Activated CD8-positive, alpha-beta T cell treated with anti-CD3 and anti-CD28 coated beads, Interleukin-2, amount 10 ng/mL, durations not matched to agents 7 days and 5 days (primary cell): ENCODE measurements around the gene IL1RAPL1. TPM values are rescaled to one million over a fixed set of nuclear protein-coding genes. Genes with fewer than 3 reads are reported as not detected.

Source experiments
- ATAC-seq: fragments of 150-1000 bp; cut with Tn5 transposase; one replicate; pipeline ENCODE4 v1.10.0; 2021; ENCODE audit warnings: moderate library complexity
- CTCF ChIA-PET: fragments of 350-600 bp; sonication (Branson Sonifier 250); formaldehyde crosslinking; loops from one replicate; lab custom pipeline; 2021; ENCODE audit warnings: antibody characterized with exemption; lab: Charles Lee
- POLR2A ChIA-PET: fragments of 350-600 bp; sonication (Branson Sonifier 250); formaldehyde crosslinking; loops from one replicate; lab custom pipeline; 2021; ENCODE audit warnings: antibody characterized with exemption; lab: Charles Lee
- DNase-seq: peaks from one replicate; pipeline ENCODE4 v3.0.0-alpha.2; 2020
- H3K27ac Mint-ChIP-seq: one replicate; pipeline ENCODE4 v1.8.0; 2021; ENCODE audit warnings: mild to moderate bottlenecking, mixed read lengths
- H3K27me3 Mint-ChIP-seq: one replicate; pipeline ENCODE4 v1.8.0; 2021; ENCODE audit warnings: low read depth, mixed read lengths
- H3K36me3 Mint-ChIP-seq: one replicate; pipeline ENCODE4 v1.8.0; 2021; ENCODE audit warnings: low read depth, mixed read lengths
- H3K4me1 Mint-ChIP-seq: one replicate; pipeline ENCODE4 v1.8.0; 2021; ENCODE audit warnings: low read depth, mixed read lengths
- H3K4me3 Mint-ChIP-seq: one replicate; pipeline ENCODE4 v1.8.0; 2021; ENCODE audit warnings: mild to moderate bottlenecking, mixed read lengths
- H3K9me3 Mint-ChIP-seq: one replicate; pipeline ENCODE4 v1.8.0; 2022; ENCODE audit warnings: mixed read lengths; ENCODE audit not compliant: insufficient read depth
- total RNA-seq, 2 experiments: library from RNA; stranded (reverse); gene quantifications; one replicate each; pipeline ENCODE4 v1.2.3, GENCODE V29; 2021

IL1RAPL1 gene
- total RNA-seq, 2 experiments from 2014 or later, result not detected

DNA sequence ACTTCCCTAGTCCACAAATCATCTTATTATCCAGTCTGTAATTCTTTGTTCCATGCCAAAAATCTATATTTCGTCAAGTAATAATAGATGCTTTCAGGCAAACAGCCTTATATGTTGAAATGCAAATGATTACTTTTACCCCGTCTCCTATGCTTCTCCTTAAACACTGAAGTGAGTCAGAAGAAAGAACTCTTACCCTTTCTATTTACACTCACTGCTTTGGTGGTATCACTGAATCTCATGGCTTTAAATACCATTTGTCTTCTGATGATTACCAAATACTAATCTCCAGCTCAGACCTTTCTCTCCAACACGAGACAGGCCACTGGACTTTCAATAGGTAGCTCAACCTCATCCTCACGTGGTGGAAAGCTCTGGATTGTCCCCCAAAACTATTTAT lies 558.1 kb downstream of the IL1RAPL1 start:
- DNase-seq (no peak), ATAC-seq (no peak)
- H3K4me1 Mint-ChIP-seq, result no peaks in the 10 kb centered on the region
- H3K9me3 Mint-ChIP-seq, result no peaks in the 10 kb centered on the region
- ChIA-PET POLR2A (no interaction called here), CTCF (no interaction called here)
- H3K27me3 Mint-ChIP-seq, result no peaks in the 10 kb centered on the region
- H3K4me3 Mint-ChIP-seq, result no peak overlapping the region
- H3K27ac Mint-ChIP-seq, result no peak overlapping the region
- no peaks in the 10 kb centered on the region for H3K36me3 Mint-ChIP-seq

DNA sequence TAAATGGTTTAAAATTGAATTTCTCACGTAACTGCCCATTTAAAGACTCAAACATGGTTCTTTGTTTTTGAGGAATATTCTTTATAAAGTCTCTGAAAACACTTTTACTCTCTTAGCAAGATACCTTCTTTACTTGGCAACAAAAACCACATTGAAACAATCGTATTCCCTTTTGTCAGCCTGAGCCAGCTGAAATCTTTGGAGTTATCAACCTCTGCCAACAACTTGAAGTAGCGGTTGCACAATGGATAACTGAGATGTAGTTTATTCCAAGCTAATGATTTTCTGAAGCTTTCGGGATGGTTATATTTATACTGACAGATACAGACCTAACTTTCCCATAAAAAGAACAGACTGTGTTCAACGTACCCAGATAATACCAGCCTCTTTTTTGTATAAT lies 561.3 kb downstream of the IL1RAPL1 start:
- Mint-ChIP-seq H3K9me3 (no peaks in the 10 kb centered on the region), H3K27ac (no peak overlapping the region)

DNA sequence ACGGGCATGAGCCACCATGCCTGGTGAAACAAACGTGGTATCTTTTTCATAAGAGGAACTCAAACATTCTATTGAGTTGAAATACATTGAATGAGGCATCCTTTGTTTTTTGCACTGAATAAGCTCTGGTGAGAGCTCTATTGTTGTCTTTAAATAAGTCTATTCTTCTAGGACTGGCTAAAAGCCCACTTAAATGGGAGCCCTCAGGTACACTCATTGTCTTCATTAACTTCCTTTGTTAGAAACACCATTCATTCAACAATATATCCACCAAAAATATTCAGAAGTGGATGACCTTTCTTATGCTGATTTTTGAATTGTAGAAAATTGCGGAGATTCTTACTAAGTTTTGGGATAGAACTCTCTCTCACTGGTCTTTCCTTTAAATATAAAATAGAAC lies 568.0 kb downstream of the IL1RAPL1 start:
- Mint-ChIP-seq H3K4me3 (no peak overlapping the region), H3K27ac (no peak overlapping the region), H3K4me1 (no peaks in the 10 kb centered on the region), H3K36me3 (no peaks in the 10 kb centered on the region), H3K27me3 (no peaks in the 10 kb centered on the region), H3K9me3 (no peaks in the 10 kb centered on the region)
- no peak for DNase-seq
- CTCF ChIA-PET, result no interaction called here
- POLR2A ChIA-PET, result no interaction called here
- ATAC-seq, result no peak

More for the DNA sequence above, 561.3 kb downstream of the IL1RAPL1 start:
- no peaks in the 10 kb centered on the region for H3K4me1 Mint-ChIP-seq
- POLR2A ChIA-PET, result no interaction called here
- no peaks in the 10 kb centered on the region for H3K27me3 Mint-ChIP-seq
- DNase-seq (no peak), ATAC-seq (no peak)
- CTCF ChIA-PET, result no interaction called here
- no peaks in the 10 kb centered on the region for H3K36me3 Mint-ChIP-seq
- H3K4me3 Mint-ChIP-seq, result no peak overlapping the region

DNA sequence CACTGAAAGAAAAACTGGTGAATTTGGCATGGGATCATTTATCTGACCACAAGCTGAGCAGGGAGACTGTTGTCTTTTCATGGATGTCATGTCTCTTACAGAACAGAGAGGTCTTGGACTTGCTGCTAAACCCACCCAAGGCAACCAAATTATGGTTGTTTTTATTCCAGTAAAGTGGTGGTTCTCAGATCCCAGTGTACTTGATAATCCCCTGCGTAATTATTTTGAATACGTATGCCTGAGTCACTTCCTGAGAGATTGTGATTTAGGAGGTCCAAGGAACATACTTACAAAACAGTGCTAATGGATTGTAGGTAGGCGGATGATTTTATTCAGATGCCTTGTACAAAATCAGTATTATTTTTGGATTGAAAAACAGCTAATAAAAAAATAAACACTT lies 585.6 kb downstream of the IL1RAPL1 start:
- DNase-seq (no peak), ATAC-seq (no peak)
- Mint-ChIP-seq H3K4me1 (no peaks in the 10 kb centered on the region), H3K36me3 (no peaks in the 10 kb centered on the region), H3K27me3 (no peaks in the 10 kb centered on the region), H3K27ac (no peak overlapping the region), H3K4me3 (no peak overlapping the region), H3K9me3 (no peaks in the 10 kb centered on the region)
- ChIA-PET CTCF (no interaction called here), POLR2A (no interaction called here)

DNA sequence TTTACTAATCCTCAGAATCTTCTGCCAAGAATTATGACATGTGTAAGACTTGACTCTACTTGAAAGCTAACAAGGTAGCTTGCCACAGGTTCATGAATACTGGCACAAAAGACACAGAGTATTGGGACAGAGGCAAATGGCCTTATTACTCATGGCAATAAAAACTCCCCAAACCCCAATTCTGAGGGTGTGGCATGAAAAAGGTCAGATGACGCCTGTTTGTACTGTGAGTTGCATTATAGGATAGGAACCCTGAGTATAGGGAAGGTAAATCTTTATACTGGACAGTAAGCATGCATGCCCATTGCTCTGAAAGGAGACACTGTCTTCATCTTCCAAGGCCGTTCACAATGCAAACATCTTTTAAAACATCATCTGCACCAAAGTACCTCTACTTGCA lies 600.0 kb downstream of the IL1RAPL1 start:
- Mint-ChIP-seq H3K9me3 (no peaks in the 10 kb centered on the region), H3K27me3 (no peaks in the 10 kb centered on the region), H3K4me3 (no peak overlapping the region), H3K4me1 (no peaks in the 10 kb centered on the region), H3K27ac (no peak overlapping the region), H3K36me3 (no peaks in the 10 kb centered on the region)
- ATAC-seq (no peak), DNase-seq (no peak)
- CTCF ChIA-PET, result no interaction called here
- POLR2A ChIA-PET, result no interaction called here

DNA sequence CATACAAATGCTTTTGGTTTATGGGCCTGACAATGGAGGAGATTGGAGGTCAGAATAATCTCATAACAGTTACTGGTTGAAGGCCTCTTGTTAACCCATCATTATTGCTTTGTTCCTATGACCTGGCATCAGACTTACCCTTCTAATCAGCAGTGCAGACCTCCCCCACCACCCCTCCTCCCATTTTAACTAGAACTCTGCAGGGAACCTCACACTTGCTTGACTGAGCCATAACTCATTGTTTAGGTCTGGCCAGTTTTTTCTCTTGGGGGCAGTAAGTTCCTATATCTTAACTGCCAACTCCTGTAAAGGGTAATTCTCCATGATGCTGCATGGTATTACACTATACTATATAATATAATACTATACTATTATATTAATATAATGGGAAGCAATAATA lies 609.3 kb downstream of the IL1RAPL1 start:
- DNase-seq (no peak), ATAC-seq (no peak)
- Mint-ChIP-seq H3K4me1 (no peaks in the 10 kb centered on the region), H3K27me3 (no peaks in the 10 kb centered on the region), H3K27ac (no peak overlapping the region), H3K36me3 (no peaks in the 10 kb centered on the region), H3K4me3 (no peak overlapping the region), H3K9me3 (no peaks in the 10 kb centered on the region)
- ChIA-PET CTCF (no interaction called here), POLR2A (no interaction called here)

DNA sequence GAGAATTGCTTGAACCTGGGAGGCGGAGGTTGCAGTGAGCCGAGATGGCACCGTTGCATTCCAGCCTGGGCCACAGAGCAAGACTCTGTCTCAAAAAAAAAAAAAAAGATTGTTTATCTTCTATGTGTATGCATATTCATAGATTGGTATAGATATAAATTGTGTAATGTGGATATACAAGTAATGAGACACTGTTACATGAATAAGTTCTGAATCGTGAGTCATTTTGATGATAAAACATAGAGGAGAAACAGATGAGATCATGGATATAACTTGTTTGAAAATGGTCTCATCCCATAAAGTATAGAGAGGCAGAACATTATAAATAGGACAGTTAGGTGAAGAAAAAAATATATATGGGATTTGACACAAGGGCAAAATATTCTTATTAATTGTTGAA lies 628.0 kb downstream of the IL1RAPL1 start:
- ChIA-PET POLR2A (no interaction called here), CTCF (no interaction called here)
- H3K36me3 Mint-ChIP-seq, result no peaks in the 10 kb centered on the region
- no peaks in the 10 kb centered on the region for H3K4me1 Mint-ChIP-seq
- no peak overlapping the region for H3K4me3 Mint-ChIP-seq
- DNase-seq, result no peak
- no peak overlapping the region for H3K27ac Mint-ChIP-seq
- ATAC-seq, result no peak
- no peaks in the 10 kb centered on the region for H3K27me3 Mint-ChIP-seq
- peaks cover 3% of the 10 kb centered on the region for H3K9me3 Mint-ChIP-seq

DNA sequence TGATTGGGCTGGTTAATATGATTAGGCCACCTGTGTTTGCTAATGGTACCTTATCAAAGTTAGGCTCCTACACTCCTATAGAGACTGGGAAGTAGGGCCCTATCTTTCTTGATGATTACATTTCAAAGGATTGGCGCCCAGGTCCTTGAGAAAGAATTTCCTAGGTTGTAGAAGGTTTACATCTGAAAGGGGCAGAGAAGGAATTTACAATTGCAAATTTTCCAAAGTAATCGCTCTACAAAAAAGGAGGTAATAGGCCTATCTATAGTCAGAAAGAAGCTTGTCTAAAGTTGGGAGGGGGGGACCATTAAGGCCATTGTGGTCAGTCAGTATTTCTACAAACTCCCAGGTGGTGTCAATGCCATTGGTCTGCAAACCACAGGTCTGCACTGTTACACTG lies 638.4 kb downstream of the IL1RAPL1 start:
- POLR2A ChIA-PET, result no interaction called here
- ATAC-seq, result no peak

DNA sequence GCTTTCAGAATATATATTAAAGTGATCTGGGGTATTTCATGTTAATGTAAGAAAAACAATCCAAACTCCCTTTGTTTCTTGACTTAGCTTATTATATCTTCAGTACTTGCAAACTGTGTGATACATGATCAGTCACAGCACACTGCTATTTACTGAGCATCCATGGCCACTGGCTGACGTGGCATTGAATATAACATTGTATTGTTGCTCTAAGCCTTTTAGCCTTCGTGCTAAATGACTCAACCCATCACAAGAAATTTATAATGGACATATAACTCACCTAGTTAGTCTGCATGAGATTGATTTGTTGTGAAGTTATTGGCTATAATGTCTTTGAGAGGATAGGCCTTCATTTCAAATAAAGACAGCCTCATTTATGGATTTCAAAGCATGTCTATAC lies 642.6 kb downstream of the IL1RAPL1 start:
- H3K4me1 Mint-ChIP-seq, result no peaks in the 10 kb centered on the region
- ChIA-PET CTCF (no interaction called here), POLR2A (no interaction called here)
- H3K9me3 Mint-ChIP-seq, result no peaks in the 10 kb centered on the region
- no peaks in the 10 kb centered on the region for H3K36me3 Mint-ChIP-seq
- H3K27me3 Mint-ChIP-seq, result no peaks in the 10 kb centered on the region
- no peak overlapping the region for H3K27ac Mint-ChIP-seq
- H3K4me3 Mint-ChIP-seq, result no peak overlapping the region
- no peak for ATAC-seq
- DNase-seq, result no peak

More for the DNA sequence above, 638.4 kb downstream of the IL1RAPL1 start:
- H3K4me3 Mint-ChIP-seq, result no peak overlapping the region
- H3K9me3 Mint-ChIP-seq, result no peaks in the 10 kb centered on the region
- H3K27me3 Mint-ChIP-seq, result no peaks in the 10 kb centered on the region
- CTCF ChIA-PET, result no interaction called here
- H3K4me1 Mint-ChIP-seq, result no peaks in the 10 kb centered on the region
- H3K27ac Mint-ChIP-seq, result no peak overlapping the region
- H3K36me3 Mint-ChIP-seq, result no peaks in the 10 kb centered on the region
- DNase-seq, result no peak

DNA sequence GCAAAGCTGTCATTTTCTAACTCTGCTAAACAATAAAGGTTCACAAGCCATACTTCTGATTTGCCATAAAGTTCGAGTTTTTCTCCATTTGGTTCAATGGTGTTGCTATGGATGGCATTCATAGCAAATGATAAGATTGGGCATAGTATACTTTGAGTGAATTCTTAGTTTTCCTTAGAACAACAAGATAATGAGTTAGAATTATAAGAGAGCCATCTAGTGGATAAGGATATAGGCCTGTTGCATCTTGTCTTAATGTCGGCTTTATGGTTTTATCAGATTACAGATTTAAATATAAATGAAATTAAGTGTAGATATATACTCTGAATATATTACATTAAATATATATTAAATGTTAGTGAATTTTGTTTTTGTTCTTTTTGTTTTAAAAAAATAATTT lies 644.6 kb downstream of the IL1RAPL1 start:
- ChIA-PET CTCF (no interaction called here), POLR2A (no interaction called here)
- Mint-ChIP-seq H3K27ac (no peak overlapping the region), H3K9me3 (no peaks in the 10 kb centered on the region), H3K27me3 (no peaks in the 10 kb centered on the region), H3K4me1 (no peaks in the 10 kb centered on the region), H3K4me3 (no peak overlapping the region), H3K36me3 (no peaks in the 10 kb centered on the region)
- DNase-seq (no peak), ATAC-seq (no peak)

DNA sequence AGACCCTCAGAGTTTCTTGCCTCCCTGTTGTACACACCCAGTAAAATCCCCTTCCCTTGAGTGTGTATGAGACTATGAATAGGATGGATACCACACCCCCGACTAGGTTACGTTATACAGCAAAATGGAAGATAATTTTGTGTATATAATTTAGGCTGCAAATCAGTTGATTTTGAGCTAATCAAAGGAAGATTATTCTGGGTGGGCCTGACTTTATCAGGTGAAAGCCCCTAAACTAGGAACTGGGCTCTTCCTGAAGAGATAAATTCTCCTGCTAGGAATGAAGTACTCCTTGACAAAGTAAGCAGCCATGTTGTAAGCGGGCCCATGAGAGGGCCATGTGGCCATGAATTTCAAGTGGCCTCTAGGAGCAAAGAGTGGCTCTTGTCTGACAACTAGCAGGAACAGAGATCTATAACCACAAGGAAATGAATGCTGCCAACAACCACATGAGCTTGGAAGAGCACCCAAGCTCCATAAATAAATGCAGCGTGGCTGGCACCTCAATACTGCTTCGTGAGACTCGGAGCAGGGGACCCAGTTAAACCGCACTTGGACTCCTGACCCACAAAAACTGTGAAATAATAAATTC lies 646.4 kb downstream of the IL1RAPL1 start:
- DNase-seq, result no peak
- Mint-ChIP-seq H3K36me3 (no peaks in the 10 kb centered on the region), H3K4me1 (no peaks in the 10 kb centered on the region), H3K27me3 (no peaks in the 10 kb centered on the region), H3K9me3 (no peaks in the 10 kb centered on the region), H3K4me3 (no peak overlapping the region), H3K27ac (no peak overlapping the region)
- CTCF ChIA-PET, result no interaction called here
- POLR2A ChIA-PET, result no interaction called here
- ATAC-seq, result no peak

DNA sequence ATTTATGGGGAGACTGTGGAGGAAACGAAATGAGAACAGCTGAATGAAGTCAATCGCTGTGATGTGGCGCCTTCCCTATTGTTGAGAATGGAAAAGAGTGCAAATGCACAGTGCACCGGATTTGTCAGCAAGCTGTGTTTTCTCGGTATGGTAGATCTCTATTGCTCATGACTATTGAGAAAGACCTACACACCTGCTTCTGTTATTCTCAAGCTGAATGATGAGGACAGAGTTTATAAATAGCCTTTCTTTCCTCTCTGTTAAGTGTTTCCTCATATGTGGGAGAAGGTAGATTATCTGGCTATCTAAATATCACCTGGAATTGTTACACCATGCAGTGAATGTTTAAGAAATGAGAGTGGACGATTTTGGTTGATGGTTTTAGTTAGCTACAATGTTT lies 650.7 kb downstream of the IL1RAPL1 start:
- H3K27me3 Mint-ChIP-seq, result no peaks in the 10 kb centered on the region
- ChIA-PET POLR2A (no interaction called here), CTCF (no interaction called here)
- no peak overlapping the region for H3K4me3 Mint-ChIP-seq
- H3K9me3 Mint-ChIP-seq, result no peaks in the 10 kb centered on the region
- no peak overlapping the region for H3K27ac Mint-ChIP-seq
- H3K4me1 Mint-ChIP-seq, result no peaks in the 10 kb centered on the region
- DNase-seq (no peak), ATAC-seq (no peak)
- H3K36me3 Mint-ChIP-seq, result no peaks in the 10 kb centered on the region

DNA sequence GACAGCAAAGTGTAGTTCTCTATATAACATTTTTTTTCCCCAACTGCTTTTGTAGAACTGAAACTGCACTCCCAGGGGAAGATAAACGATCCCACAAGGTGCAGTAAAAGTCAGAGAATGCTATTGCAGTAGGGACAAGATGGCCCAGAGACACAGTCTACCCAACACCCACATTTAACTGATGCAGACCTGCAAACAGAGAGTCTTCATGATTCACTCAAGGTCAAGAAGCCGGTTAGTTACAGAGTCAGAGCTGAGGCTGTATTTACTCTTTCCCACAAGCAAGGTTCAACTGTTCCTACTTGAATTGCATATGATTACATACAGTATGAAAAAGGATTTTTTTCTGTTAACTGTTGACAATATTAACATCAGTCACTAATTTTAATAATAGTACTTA lies 654.6 kb downstream of the IL1RAPL1 start:
- ChIA-PET CTCF (no interaction called here), POLR2A (no interaction called here)
- Mint-ChIP-seq H3K4me3 (no peak overlapping the region), H3K27ac (no peak overlapping the region), H3K36me3 (no peaks in the 10 kb centered on the region), H3K9me3 (no peaks in the 10 kb centered on the region), H3K4me1 (no peaks in the 10 kb centered on the region), H3K27me3 (no peaks in the 10 kb centered on the region)
- DNase-seq (no peak), ATAC-seq (no peak)
